Smooth muscle cell (in vitro differentiated cells): Measurements from ENCODE around the gene SMAD9. TPM values are rescaled to one million over a fixed set of nuclear protein-coding genes. Genes with fewer than 3 reads are reported as not detected.

Source experiments
- DNase-seq: peaks from one replicate; lab custom pipeline; 2025; ENCODE audit not compliant: unreplicated experiment; lab: John Stamatoyannopoulos, UW
- H2AFZ ChIP-seq: fragments of 200-600 bp; sonication (generic); 2 replicates; pipeline ENCODE4 v1.6.0; 2016; ENCODE audit warnings: antibody characterized with exemption, low read depth, mild to moderate bottlenecking
- H3F3A ChIP-seq: fragments of 200-600 bp; sonication (generic); 2 replicates; pipeline ENCODE4 v1.6.0; 2017; ENCODE audit warnings: antibody characterized with exemption, low read depth
- H3K27ac ChIP-seq: fragments of 200-600 bp; sonication (generic); 2 replicates; pipeline ENCODE4 v1.5.1; 2016; ENCODE audit warnings: low read depth, mild to moderate bottlenecking
- H3K27me3 ChIP-seq: fragments of 200-600 bp; sonication (generic); 2 replicates; pipeline ENCODE4 v1.6.1; 2016; ENCODE audit warnings: low read depth, mild to moderate bottlenecking
- H3K36me3 ChIP-seq: fragments of 200-600 bp; sonication (generic); 2 replicates; pipeline ENCODE4 v1.5.1; 2016; ENCODE audit warnings: low read depth
- H3K4me1 ChIP-seq: fragments of 200-600 bp; sonication (generic); 2 replicates; pipeline ENCODE4 v1.5.1; 2016; ENCODE audit warnings: low read depth
- H3K4me2 ChIP-seq: fragments of 200-600 bp; sonication (generic); 2 replicates; pipeline ENCODE4 v1.6.0; 2016; ENCODE audit warnings: mild to moderate bottlenecking
- H3K4me3 ChIP-seq: fragments of 200-600 bp; sonication (generic); 2 replicates; pipeline ENCODE4 v1.5.1; 2016; ENCODE audit warnings: mild to moderate bottlenecking
- H3K79me2 ChIP-seq: fragments of 200-600 bp; sonication (generic); 2 replicates; pipeline ENCODE4 v1.6.0; 2016; ENCODE audit warnings: low read depth, mild to moderate bottlenecking
- H3K9ac ChIP-seq: fragments of 200-600 bp; sonication (generic); 2 replicates; pipeline ENCODE4 v1.6.0; 2016; ENCODE audit warnings: low read depth
- H3K9me3 ChIP-seq: fragments of 200-600 bp; sonication (generic); replicated peaks from 2 replicates; pipeline ENCODE4 v1.5.1; 2016; ENCODE audit warnings: low read depth
- H4K20me1 ChIP-seq: fragments of 200-600 bp; sonication (generic); 2 replicates; pipeline ENCODE4 v1.6.0; 2016; ENCODE audit warnings: low read depth
- WGBS: methylation state at CpG from one replicate; pipeline ENCODE4 v1.1.7; 2016; ENCODE audit warnings: low lambda C conversion rate; 5-methylcytosine and 5-hydroxymethylcytosine counted together
- polyA plus RNA-seq: library from polyadenylated mRNA; unstranded; fragments of >200 nt; fragmentation: Nextera tagmentation; extraction: Ambion mirVana; gene quantifications from 2 replicates; pipeline ENCODE4 v1.2.1, GENCODE V29; 2016
- total RNA-seq: library from RNA; depleted of rRNA; stranded (reverse); fragments of >200 nt; gene quantifications from 2 replicates; pipeline ENCODE4 v1.2.3, GENCODE V29; 2014
- TF ChIP-seq, protein P1 (sequence below): fragments of 200-600 bp; sonication (generic); IDR thresholded peaks from 2 replicates; pipeline ENCODE4 v1.5.1; 2017; ENCODE audit warnings: borderline replicate concordance, mild to moderate bottlenecking, antibody characterized with exemption; ENCODE audit not compliant: insufficient read depth, poor library complexity, severe bottlenecking

SMAD9 gene
- total and polyA plus RNA-seq, 2 experiments from 2014 or later = 6.6 to 7.1 TPM

DNA sequence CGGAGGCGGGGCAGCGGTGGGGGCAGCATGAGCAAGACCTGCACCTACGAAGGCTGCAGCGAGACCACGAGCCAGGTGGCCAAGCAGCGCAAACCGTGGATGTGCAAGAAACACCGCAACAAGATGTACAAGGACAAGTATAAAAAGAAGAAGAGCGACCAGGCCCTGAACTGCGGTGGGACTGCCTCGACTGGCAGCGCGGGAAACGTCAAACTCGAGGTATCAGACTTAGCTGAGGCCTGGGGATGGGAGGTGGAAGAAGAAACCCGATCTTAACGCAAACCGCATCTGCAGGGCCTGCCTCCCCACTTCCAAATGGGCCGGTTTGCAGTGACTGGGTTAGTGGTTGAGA, 100.3 kb downstream of the SMAD9 start:
- Histone ChIP-seq H4K20me1 (peaks cover 6% of the 10 kb centered on the region), H3K4me3 (peak overlapping the region; percentile 73), H3K27ac (no peak overlapping the region), H3K4me2 (peak overlapping the region; percentile 90), H2AFZ (peak overlapping the region; percentile 98), H3K9ac (no peak overlapping the region), H3F3A (no peaks in the 10 kb centered on the region), H3K9me3 (no peaks in the 10 kb centered on the region), H3K4me1 (peaks cover 10% of the 10 kb centered on the region), H3K36me3 (no peaks in the 10 kb centered on the region), H3K27me3 (no peaks in the 10 kb centered on the region), H3K79me2 (peaks cover 43% of the 10 kb centered on the region)
- no peak for DNase-seq
- 4% methylated on average over 17 of the region's 20 CpGs for WGBS
- TF ChIP-seq, protein P1, sequence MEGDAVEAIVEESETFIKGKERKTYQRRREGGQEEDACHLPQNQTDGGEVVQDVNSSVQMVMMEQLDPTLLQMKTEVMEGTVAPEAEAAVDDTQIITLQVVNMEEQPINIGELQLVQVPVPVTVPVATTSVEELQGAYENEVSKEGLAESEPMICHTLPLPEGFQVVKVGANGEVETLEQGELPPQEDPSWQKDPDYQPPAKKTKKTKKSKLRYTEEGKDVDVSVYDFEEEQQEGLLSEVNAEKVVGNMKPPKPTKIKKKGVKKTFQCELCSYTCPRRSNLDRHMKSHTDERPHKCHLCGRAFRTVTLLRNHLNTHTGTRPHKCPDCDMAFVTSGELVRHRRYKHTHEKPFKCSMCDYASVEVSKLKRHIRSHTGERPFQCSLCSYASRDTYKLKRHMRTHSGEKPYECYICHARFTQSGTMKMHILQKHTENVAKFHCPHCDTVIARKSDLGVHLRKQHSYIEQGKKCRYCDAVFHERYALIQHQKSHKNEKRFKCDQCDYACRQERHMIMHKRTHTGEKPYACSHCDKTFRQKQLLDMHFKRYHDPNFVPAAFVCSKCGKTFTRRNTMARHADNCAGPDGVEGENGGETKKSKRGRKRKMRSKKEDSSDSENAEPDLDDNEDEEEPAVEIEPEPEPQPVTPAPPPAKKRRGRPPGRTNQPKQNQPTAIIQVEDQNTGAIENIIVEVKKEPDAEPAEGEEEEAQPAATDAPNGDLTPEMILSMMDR = no peak

DNA sequence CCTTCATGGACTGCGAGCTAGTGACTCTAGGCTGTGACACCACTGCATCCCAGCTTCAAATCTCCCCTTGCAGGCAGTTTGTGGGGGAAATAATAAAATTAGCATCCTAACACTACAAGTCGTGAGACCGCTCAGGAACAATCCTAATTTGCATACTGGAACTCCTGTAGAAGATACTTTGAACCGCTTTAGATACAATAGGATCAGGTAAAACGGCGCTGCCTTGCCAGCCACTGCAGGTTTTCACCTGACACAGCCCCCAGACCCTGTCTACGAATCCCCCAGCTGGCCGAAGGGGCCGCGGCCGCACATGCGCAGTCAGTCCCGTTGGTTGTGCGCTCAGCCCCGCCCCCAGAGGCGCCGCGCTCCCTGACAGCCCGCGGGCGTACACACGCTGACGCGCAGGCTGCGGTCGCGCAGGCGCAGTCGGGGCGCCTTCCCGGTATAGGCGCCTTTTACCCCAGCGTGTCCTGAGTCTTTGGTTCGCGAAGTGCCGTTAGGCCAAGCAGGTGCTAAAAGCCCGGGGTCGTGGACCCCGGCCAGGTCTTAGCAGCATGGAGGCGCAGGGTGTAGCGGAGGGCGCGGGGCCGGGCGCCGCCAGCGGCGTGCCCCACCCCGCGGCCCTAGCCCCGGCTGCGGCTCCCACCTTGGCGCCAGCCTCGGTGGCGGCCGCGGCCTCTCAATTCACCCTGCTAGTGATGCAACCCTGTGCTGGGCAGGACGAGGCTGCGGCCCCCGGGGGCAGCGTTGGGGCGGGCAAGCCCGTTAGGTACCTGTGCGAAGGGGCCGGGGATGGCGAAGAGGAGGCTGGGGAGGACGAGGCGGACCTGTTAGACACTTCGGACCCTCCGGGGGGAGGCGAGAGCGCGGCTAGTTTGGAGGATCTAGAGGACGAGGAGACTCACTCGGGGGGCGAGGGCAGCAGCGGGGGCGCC, 101.0 kb downstream of the SMAD9 start, which contains the start of gene RFXAP:
Gene RFXAP (plus strand): TSS at position 419 of the 935 bp plus-strand sequence. CDS start 136 bp downstream, at position 555.
- Histone ChIP-seq H4K20me1 (peaks cover 6% of the 10 kb centered on the region), H3K79me2 (peaks cover 38% of the 10 kb centered on the region), H3K4me2 (peak within 1 kb of the TSS; percentile 90), H3K36me3 (no peaks in the 10 kb centered on the region), H3K27me3 (no peaks in the 10 kb centered on the region), H2AFZ (peak within 1 kb of the TSS; percentile 98), H3K9me3 (no peaks in the 10 kb centered on the region), H3K9ac (no peak within 1 kb of the TSS), H3K27ac (no peak within 1 kb of the TSS), H3K4me3 (peak within 1 kb of the TSS; percentile 73), H3F3A (no peaks in the 10 kb centered on the region), H3K4me1 (peaks cover 10% of the 10 kb centered on the region)
- DNase-seq = peak; percentile 75
- WGBS = under 1% methylated on average over 66 of the region's 78 CpGs
- TF ChIP-seq, protein P1 = no peak

DNA sequence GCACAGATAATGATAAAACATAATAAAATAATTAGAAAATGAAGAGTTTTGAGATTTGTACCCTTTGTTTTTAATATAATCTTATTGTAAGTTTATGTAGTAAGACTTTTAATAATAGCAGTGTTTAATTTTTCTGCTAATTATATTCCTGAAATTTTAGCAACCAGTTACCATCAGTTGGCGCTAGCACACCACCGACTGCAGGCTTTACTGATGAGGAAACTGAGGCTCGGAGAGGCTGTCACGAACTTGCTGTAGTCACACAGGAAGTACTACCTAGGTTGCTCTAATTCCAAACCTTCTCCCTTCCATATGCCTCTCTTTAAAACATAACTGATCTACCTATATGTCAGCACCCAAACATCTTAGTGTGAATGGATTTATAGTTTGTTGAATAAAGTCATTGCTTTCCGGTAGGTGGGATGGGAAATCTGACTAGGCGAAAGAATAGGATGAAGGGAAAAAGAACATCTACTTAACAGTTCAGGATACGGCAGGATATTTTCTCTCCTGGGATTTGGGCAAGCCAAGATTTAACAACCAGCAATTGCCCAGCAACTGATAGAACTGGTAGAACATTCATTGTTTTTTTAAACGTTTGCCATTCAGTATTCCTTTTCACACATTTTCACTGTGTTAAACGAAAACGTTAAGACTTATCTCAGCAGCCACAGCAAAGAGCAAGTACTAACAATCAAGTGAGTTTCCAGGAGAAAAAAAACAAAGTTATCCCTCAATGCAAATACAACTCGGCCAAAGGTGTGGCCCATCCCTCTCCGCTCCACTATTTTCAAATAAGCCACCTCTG, 101.8 kb downstream of the SMAD9 start:
- no peak for DNase-seq
- Histone ChIP-seq H3K4me2 (peak overlapping the region; percentile 90), H3K27me3 (no peaks in the 10 kb centered on the region), H3K9me3 (no peaks in the 10 kb centered on the region), H3K27ac (no peak overlapping the region), H3K4me1 (peaks cover 10% of the 10 kb centered on the region), H3K9ac (no peak overlapping the region), H3K79me2 (peaks cover 29% of the 10 kb centered on the region), H3F3A (no peaks in the 10 kb centered on the region), H4K20me1 (peaks cover 6% of the 10 kb centered on the region), H3K4me3 (peak overlapping the region; percentile 73), H3K36me3 (no peaks in the 10 kb centered on the region), H2AFZ (peak overlapping the region; percentile 98)
- TF ChIP-seq, protein P1 = no peak
- 45% methylated on average over 12 of the region's 12 CpGs for WGBS
